A549 (cell line): ENCODE results near the gene GARIN1A. TPM values are rescaled to one million over a fixed set of nuclear protein-coding genes. Genes with fewer than 3 reads are reported as not detected.

Experiments
- ATAC-seq, 2 experiments: fragments of 200-7000 bp in 1 of 2; fragments of >200 bp in 1 of 2; cut with Nextera tagmentation in 1 of 2; cut with Tn5 transposase in 1 of 2; 3 replicates each; pipeline versions ENCODE4 v1.8.0 to v1.9.1; 2018 to 2020; ENCODE audit warnings: mild to moderate bottlenecking in 1 of 2, moderate library complexity in 1 of 2
- CTCF ChIA-PET: fragments of 300-600 bp; sonication (Branson Sonifier 250); formaldehyde crosslinking; extraction: SDS; loops from one replicate; lab custom pipeline; 2021; ENCODE audit warnings: antibody characterized with exemption, inconsistent platforms; lab: Yijun Ruan, JAX
- POLR2A ChIA-PET: fragments of 350-600 bp; formaldehyde crosslinking; extraction: SDS; loops from one replicate; lab custom pipeline; 2021; ENCODE audit warnings: antibody characterized with exemption, inconsistent platforms; lab: Yijun Ruan, JAX
- DNase-seq, 2 experiments: peaks; one replicate each; pipeline versions ENCODE4 v3.0.0 to v3.0.0-alpha.2; 2011 to 2016; ENCODE audit warnings: low read depth in 1 of 2, low spot score in 1 of 2
- FAIRE-seq: peaks from 2 replicates; lab custom pipeline; 2011; peaks lifted over from hg19 to GRCh38; lab: Jason Lieb, UNC
- H3K27ac ChIP-seq, 2 experiments: fragments of >200 bp; sonication (Bioruptor Twin); formaldehyde crosslinking; 3 replicates each; pipeline ENCODE4 v1.5.1; 2016 to 2017
- H3K4me1 ChIP-seq: fragments of >200 bp; sonication (Bioruptor Twin); formaldehyde crosslinking; 3 replicates; pipeline ENCODE4 v1.6.1; 2016
- H3K4me2 ChIP-seq: fragments of >200 bp; sonication (Bioruptor Twin); formaldehyde crosslinking; 3 replicates; pipeline ENCODE4 v1.6.1; 2016
- H3K4me3 ChIP-seq: fragments of >200 bp; sonication (Bioruptor Twin); formaldehyde crosslinking; 3 replicates; pipeline ENCODE4 v1.5.1; 2016
- H3K9me3 ChIP-seq: fragments of >200 bp; sonication (Bioruptor Twin); formaldehyde crosslinking; 3 replicates; pipeline ENCODE4 v1.6.1; 2016
- ATOH8 ChIP-seq: fragments of 250-450 bp; sonication (Bioruptor Pico); IDR thresholded peaks from 2 replicates; pipeline ENCODE4 v1.5.0; 2020; ENCODE audit warnings: low read depth, mild to moderate bottlenecking, moderate library complexity
- BCL3 ChIP-seq: fragments of >200 bp; sonication (Bioruptor Twin); formaldehyde crosslinking; IDR thresholded peaks from 3 replicates; pipeline ENCODE4 v1.6.1; 2016
- CBX8 ChIP-seq: fragments of 200-600 bp; sonication (generic); IDR thresholded peaks from 2 replicates; pipeline ENCODE4 v1.6.1; 2016
- EHMT2 ChIP-seq: fragments of 200-600 bp; sonication (generic); IDR thresholded peaks from 2 replicates; pipeline ENCODE4 v1.6.1; 2016; ENCODE audit warnings: antibody characterized with exemption, low read depth, mild to moderate bottlenecking, moderate library complexity
- ELK1 ChIP-seq: fragments of 150-350 bp; IDR thresholded peaks from 2 replicates; pipeline ENCODE4 v1.6.1; 2014; ENCODE audit warnings: low read depth, mild to moderate bottlenecking, low read length
- EP300 ChIP-seq, 2 experiments: fragments of >200 bp; sonication (Bioruptor Twin); formaldehyde crosslinking; IDR thresholded peaks; 2 replicates in 1 of 2; 3 replicates in 1 of 2; pipeline ENCODE4 v1.6.1; 2016 to 2017
- FOSB ChIP-seq: fragments of 250-450 bp; sonication (Bioruptor Pico); IDR thresholded peaks from 2 replicates; pipeline ENCODE4 v1.5.0; 2020; ENCODE audit warnings: mild to moderate bottlenecking, moderate library complexity
- FOSL2 ChIP-seq, 2 experiments: fragments of 450-650 bp in 1 of 2; fragments of >200 bp in 1 of 2; sonication (Bioruptor Twin) in 1 of 2; formaldehyde crosslinking; IDR thresholded peaks; 2 replicates each; pipeline versions ENCODE4 v1.5.0 to v1.6.1; 2016 to 2020; ENCODE audit warnings: mild to moderate bottlenecking in 1 of 2, moderate library complexity in 1 of 2
- GATA3 ChIP-seq: IDR thresholded peaks from 2 replicates; pipeline ENCODE4 v1.6.1; 2012; ENCODE audit warnings: borderline replicate concordance
- HMGXB4 ChIP-seq: fragments of 250-450 bp; sonication (Bioruptor Pico); IDR thresholded peaks from 2 replicates; pipeline ENCODE4 v1.5.0; 2021; ENCODE audit warnings: mild to moderate bottlenecking, moderate library complexity, borderline replicate concordance
- HOXA7 ChIP-seq: fragments of 250-450 bp; sonication (Bioruptor Pico); IDR thresholded peaks from 2 replicates; pipeline ENCODE4 v1.5.0; 2020; ENCODE audit warnings: mild to moderate bottlenecking, moderate library complexity
- KDM1A ChIP-seq: fragments of 200-600 bp; sonication (generic); IDR thresholded peaks from 2 replicates; pipeline ENCODE4 v1.6.1; 2016; ENCODE audit warnings: low read depth, mild to moderate bottlenecking
- MAZ ChIP-seq: fragments of 150-350 bp; IDR thresholded peaks from 2 replicates; pipeline ENCODE4 v1.6.1; 2014; ENCODE audit warnings: antibody characterized with exemption, low read depth, low read length, borderline replicate concordance
- MYC ChIP-seq: IDR thresholded peaks from 2 replicates; pipeline ENCODE4 v1.6.1; 2012; ENCODE audit warnings: mild to moderate bottlenecking, inconsistent platforms, low read length, improper control_type of control experiment, borderline replicate concordance
- NFE2L2 ChIP-seq: fragments of 150-350 bp; conservative IDR thresholded peaks from 2 replicates; pipeline ENCODE4 v1.6.1; 2014; ENCODE audit warnings: low read length
- NPAS2 ChIP-seq: fragments of 250-450 bp; sonication (Bioruptor Pico); IDR thresholded peaks from 2 replicates; pipeline ENCODE4 v1.8.0; 2022; ENCODE audit warnings: mild to moderate bottlenecking, moderate library complexity, borderline replicate concordance
- POLR2A ChIP-seq: IDR thresholded peaks from 2 replicates; pipeline ENCODE4 v1.6.1; 2012; ENCODE audit warnings: mild to moderate bottlenecking, low read length
- POLR2AphosphoS2 ChIP-seq: conservative IDR thresholded peaks from 2 replicates; pipeline ENCODE4 v1.6.1; 2012; ENCODE audit warnings: low read length, improper control_type of control experiment, inconsistent platforms
- RAD21 ChIP-seq, 2 experiments: fragments of >200 bp in 1 of 2; sonication (Bioruptor Twin) in 1 of 2; formaldehyde crosslinking in 1 of 2; IDR thresholded peaks in 1 of 2; conservative IDR thresholded peaks in 1 of 2; 2 replicates in 1 of 2; 3 replicates in 1 of 2; pipeline ENCODE4 v1.6.1; 2012 to 2018; ENCODE audit warnings: inconsistent platforms in 1 of 2
- RCOR1 ChIP-seq: fragments of 150-350 bp; IDR thresholded peaks from 2 replicates; pipeline ENCODE4 v1.6.1; 2014; ENCODE audit warnings: antibody characterized with exemption, low read length, low read depth
- RNF2 ChIP-seq: fragments of 200-600 bp; sonication (generic); IDR thresholded peaks from 2 replicates; pipeline ENCODE4 v1.6.1; 2016; ENCODE audit warnings: low read depth, mild to moderate bottlenecking, antibody characterized with exemption, moderate library complexity, borderline replicate concordance
- SREBF2 ChIP-seq: fragments of 450-650 bp; IDR thresholded peaks from 2 replicates; pipeline ENCODE4 v1.6.1; 2014; ENCODE audit warnings: mild to moderate bottlenecking, moderate library complexity
- TP53 ChIP-seq: fragments of 250-450 bp; sonication (Bioruptor Pico); IDR thresholded peaks from 2 replicates; pipeline ENCODE4 v1.5.0; 2021; ENCODE audit warnings: mild to moderate bottlenecking, moderate library complexity
- USF2 ChIP-seq: fragments of 450-650 bp; IDR thresholded peaks from 2 replicates; pipeline ENCODE4 v1.6.1; 2014; ENCODE audit warnings: antibody characterized with exemption
- ZC3H11A ChIP-seq: fragments of 450-650 bp; IDR thresholded peaks from 2 replicates; pipeline ENCODE4 v1.6.1; 2014; ENCODE audit warnings: antibody characterized with exemption, mild to moderate bottlenecking
- WGBS: methylation state at CpG from one replicate; pipeline ENCODE4 v1.1.6; 2017; ENCODE audit errors: missing lambda C conversion rate; 5-methylcytosine and 5-hydroxymethylcytosine counted together
- polyA plus RNA-seq, 4 experiments: library from polyadenylated mRNA; depleted of rRNA in 3 of 4; stranded (reverse); fragments of >200 nt; fragmentation: RNase III in 1 of 4; extraction: RNeasy Plus Mini Kit Qiagen cat#74134 plus additional on column Dnase treatment in 1 of 4; gene quantifications; 2 replicates in 3 of 4; 3 replicates in 1 of 4; pipeline ENCODE4 v1.2.3, GENCODE V29; 2011 to 2017

GARIN1A gene
- polyA plus RNA-seq, 2 of the 4 experiments (the other 2 are of a cell fraction): 0.30 to 0.37 TPM

GRCh38 chr7:128718967-128719642 is 47.0 kb downstream of the GARIN1A start:
- ATAC-seq (no peak), DNase-seq (no peak), FAIRE-seq (no peak)
- ChIA-PET POLR2A (interaction anchor here (1.4 kb wide), 1 partner anchor 19 kb away, joined by 3 read pairs; the partner anchor contains the start of gene CALU), CTCF (interaction anchor here (0.7 to 1.7 kb wide), 4 partner anchors 13 to 22 kb away, joined by 3 to 5 read pairs (median 4); partner anchors contain the start of gene CALU)
- Histone ChIP-seq H3K9me3 (no peaks in the 10 kb centered on the region), H3K4me3 (no peak overlapping the region), H3K27ac (no peak overlapping the region), H3K4me2 (no peak overlapping the region), H3K4me1 (no peaks in the 10 kb centered on the region)
- 50% methylated on average over 6 of the region's 6 CpGs for WGBS
- no peak for TF ChIP-seq ATOH8 (CRISPR knock-in tag)
- no peak for TF ChIP-seq HOXA7 (CRISPR knock-in tag)
- no peak for TF ChIP-seq SREBF2
- no peak for TF ChIP-seq CBX8
- no peak for TF ChIP-seq BCL3
- no peak for TF ChIP-seq HMGXB4 (CRISPR knock-in tag)
- TF ChIP-seq FOSB (CRISPR knock-in tag): no peak
- TF ChIP-seq TP53 (CRISPR knock-in tag): no peak
- no peak for TF ChIP-seq EHMT2
- TF ChIP-seq ELK1: no peak
- no peak for TF ChIP-seq MAZ
- no peak for TF ChIP-seq POLR2AphosphoS2

GRCh38 chr7:128721376-128721775 is 49.3 kb downstream of the GARIN1A start:
- POLR2A ChIA-PET: no interaction called here
- no peak for ATAC-seq
- DNase-seq: no peak
- no peak for FAIRE-seq
- H3K27ac ChIP-seq: no peak overlapping the region
- no peak overlapping the region for H3K4me3 ChIP-seq
- no peak overlapping the region for H3K4me2 ChIP-seq
- no peaks in the 10 kb centered on the region for H3K9me3 ChIP-seq
- no peak for TF ChIP-seq NPAS2 (CRISPR knock-in tag)
- TF ChIP-seq POLR2A: no peak
- no peak for TF ChIP-seq FOSL2 (IDR thresholded peaks at IDR 0.05)
- TF ChIP-seq FOSL2 (CRISPR knock-in tag; IDR thresholded peaks at IDR 0.05): no peak
- no peak for TF ChIP-seq NFE2L2
- no peak for TF ChIP-seq CBX8
- no peak for TF ChIP-seq RCOR1
- no peak for TF ChIP-seq MYC
- TF ChIP-seq KDM1A: no peak
- no peak for TF ChIP-seq SREBF2
- no peak for TF ChIP-seq USF2
- TF ChIP-seq GATA3: no peak
- TF ChIP-seq RNF2: no peak
- TF ChIP-seq EP300 (IDR thresholded peaks at IDR 0.05): no peak
- TF ChIP-seq ZC3H11A: no peak
- TF ChIP-seq RAD21 (conservative IDR thresholded peaks at IDR 0.05 in 1 of 2, IDR thresholded peaks at IDR 0.05 in 1 of 2): no peak
- TF ChIP-seq, all 56 proteins: peak for 0
- CTCF ChIA-PET: no interaction called here
- no peaks in the 10 kb centered on the region for H3K4me1 ChIP-seq
